GM18526 (cell line): ENCODE data around the gene CPT2.

Experiments used
- POLR2A ChIP-seq: IDR thresholded peaks from 3 replicates; pipeline ENCODE4 v1.6.1; 2011; ENCODE audit not compliant: insufficient read length; ENCODE audit errors: extremely low read depth

The CPT2 gene

DNA sequence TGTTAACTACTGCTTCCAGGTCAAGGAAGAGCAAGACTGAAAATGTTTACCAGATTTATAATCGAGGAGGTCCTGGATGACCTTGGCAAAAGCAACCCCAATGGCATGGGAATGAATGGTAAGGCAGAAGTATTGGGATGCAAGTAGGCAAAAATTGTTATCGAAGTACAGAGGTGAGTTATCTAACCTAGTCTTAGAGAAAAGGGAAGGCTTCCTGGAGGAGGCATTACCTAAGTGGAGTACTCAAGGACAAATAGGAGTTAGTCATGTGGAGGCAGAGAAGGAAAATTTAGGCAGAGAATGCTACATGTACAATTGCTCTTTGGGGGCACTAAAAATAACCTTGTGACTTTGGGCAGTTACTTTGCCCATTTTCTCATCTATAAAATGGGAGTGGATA lies 45.2 kb downstream of the CPT2 start:
- no peak for TF ChIP-seq POLR2A

DNA sequence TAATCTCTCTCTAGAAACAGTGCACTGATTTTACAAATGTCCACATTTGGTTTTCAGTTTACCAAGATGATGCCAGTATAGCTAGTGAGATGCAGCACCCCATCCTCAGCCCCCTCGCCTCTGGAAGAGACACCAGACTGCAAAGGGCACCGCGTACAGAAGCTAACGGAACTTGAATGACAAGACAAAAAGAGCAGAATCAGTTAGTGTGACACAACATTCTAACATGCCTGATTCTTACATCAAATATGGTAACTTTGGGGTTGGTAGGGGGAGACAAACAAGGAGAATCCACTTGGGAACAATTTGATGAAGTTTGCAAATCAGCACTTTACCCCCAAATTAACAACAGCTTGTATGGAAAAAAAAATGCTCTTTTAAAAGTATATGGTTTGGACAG lies 45.8 kb downstream of the CPT2 start:
- no peak for TF ChIP-seq POLR2A

DNA sequence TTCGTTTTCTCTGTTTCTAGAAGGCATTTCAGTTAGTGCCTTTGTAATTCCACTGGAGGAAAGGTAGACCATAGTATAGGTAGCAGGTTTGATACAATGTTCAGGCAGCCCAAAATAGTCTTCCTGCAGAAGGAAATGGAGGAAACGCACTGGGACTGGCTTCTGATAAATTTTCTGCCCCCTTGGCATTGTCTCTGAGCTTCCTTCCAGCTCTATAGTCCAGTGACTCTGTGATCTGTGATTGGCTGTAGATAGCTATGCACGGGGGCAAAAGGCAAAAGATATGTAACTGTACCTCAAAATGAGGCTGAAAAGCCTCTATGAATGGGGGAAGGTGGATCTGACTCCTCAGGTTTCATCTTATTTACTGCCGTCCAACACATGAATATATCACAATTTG lies 47.5 kb downstream of the CPT2 start:
- no peak for TF ChIP-seq POLR2A

DNA sequence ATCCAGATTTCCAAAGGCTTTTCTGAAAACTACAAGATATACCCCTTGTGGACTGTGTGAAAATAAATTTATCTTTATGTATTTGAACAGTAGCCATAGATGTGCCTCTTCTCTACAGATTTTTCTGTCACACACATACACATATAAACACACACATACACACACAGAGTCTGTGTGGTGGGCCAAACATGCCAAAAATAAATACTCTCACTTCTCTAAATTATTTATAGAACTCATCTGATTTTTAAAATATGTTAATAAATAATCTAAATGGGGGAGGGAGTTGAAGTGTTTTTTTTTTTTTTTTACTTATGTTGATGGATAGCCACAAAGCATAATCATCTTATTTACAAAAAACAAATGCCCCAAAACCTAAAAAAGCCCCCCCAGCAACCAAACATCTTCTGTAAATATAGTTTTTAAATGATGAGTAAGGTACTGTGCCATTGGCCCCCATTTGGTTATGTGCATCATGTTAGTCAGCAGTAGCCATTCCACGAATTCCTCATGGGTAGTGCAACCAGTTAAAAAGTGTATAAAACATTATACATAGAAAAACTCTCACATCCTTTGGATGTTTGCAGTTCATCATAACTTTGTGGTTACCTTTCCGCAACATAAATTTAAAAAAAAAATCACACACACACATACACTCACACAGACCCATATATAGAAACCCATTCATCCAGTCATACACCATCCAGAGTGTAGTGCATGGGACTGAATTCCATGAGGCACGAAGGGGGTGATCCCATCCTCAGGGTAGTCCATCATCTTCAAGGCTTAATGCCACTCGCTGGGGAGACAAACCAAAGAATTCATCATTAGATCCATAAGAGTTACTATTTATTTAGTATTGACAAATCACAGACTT lies 49.9 kb downstream of the CPT2 start:
- TF ChIP-seq POLR2A, result no peak

DNA sequence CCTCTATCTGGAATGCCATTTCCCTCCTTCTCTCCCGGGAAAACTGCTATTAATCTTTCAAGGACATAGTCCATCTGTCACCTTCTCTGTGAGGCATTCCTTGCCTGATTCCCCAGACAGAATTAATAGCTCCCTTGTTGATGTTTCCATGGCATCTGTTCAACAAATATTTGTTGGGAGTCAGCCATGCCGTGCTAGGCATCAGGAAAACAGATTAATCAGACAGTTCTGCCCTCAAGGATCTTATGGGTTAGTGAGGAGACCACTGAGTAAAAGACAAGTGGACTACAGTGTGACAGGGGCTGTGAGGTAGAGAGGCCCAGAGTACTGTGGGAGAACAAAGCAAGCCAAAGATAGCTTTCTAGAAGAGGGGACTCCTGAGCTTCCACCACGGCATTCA lies 53.1 kb downstream of the CPT2 start:
- no peak for TF ChIP-seq POLR2A

DNA sequence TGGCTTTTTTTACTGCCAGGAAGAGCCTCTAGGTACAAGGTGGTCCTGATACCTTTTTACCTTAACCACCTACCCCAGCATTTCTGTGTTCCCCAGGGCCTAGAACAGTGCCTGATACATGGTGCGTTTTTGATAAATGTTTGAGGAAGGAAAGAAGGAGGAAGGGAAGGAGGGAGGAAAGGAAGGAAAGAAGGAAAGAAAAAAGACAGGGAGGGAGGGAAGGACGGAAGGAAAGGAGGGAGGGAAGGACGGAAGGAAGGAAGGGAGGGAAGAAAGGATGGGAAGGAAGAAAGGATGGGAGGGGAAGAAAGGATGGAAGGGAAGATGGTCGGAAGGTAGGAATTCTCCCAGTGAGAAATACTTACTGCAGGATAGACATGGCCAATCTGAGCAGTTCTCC lies 53.7 kb downstream of the CPT2 start:
- TF ChIP-seq POLR2A, result no peak

DNA sequence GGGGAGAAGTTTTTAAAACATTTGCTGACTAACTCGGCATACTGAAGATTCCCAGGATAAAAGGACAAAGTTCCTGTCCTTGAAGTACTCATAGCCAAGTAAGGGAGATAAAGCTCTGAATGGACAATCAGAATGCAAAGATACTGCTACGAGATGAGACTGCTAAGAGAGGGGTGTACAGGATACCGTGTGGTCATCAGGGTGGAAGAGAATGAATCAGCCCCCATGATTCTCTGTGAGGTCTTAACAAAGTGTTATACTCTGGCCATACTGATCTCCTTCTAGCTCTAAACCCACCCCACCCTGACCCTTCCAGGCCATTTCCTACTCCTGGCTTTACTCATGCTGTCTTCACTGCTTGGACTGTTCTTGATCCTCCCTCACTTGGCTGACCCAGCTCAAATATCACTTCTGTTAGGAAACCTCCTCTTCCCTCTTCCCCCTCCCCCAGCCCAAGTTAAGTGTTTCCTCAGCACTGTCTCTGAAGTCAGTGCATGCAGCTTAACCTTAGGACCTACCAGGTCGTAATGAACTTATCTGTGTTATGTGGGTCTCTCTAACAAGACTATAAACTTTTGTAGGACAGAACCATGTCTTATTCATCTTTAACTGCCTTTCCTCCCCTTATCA lies 57.5 kb downstream of the CPT2 start:
- TF ChIP-seq POLR2A, result no peak

DNA sequence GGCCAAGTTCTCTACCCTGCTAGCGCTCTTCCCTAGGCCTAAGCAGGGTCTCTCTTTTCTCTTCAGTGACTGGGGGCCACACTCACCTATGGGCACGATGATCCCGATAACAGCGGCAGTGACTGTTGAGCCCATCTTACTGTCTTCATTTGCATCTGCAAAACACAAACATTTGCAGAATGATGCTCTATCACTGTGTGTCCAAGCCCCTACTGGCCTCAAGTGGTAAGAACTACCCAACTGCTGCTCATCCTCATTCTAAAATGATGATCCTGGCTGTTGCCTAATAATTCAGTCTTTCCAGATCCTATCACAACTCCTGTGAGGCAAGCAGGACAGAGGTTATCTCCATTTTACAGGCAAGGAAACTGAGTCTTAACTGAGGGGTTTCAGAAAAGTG lies 58.4 kb downstream of the CPT2 start:
- no peak for TF ChIP-seq POLR2A

DNA sequence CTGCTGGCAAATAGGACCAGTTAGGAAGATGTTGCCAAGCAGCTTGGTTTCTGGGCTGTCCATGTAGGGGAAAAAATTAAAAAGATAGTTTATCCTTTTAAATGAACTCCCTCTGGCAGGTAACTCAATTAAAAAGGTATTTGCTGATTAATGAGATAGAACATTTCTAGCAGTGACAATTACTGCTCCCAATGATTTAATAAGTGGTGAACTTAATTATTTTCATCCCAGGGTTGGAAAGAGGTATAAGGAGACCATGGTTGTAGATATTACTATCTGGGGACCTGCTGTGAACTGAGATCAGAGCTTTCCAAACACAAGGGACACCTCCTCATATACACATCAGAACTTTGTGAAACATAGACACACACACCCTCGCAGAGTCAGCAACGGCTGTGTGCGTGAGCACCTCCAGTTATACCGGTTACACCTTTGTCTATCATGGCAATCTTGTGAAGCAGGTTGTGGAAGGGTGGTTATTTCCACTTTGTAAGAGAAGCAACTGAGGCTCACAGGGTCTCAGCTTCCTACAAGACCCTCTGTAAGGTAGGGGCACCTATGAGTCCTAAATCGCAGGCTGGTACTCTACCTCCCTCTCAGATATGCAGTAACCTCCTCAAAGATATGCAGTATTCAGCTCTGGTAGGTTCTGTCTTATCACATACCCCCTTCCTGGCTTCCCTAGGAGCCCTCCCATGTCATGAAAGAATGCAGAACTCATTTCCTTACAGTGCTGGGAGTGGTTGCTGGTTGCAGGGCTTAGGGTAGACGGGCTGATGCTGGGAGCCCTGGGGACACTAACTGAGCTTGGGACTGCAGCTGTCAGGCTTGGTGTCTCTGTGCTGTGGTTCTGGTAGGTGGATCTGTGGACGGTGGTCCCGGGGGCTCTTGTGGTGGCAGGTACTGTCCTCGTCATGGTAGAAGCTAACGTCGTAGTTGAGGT lies 60.2 kb downstream of the CPT2 start:
- TF ChIP-seq POLR2A, result no peak

DNA sequence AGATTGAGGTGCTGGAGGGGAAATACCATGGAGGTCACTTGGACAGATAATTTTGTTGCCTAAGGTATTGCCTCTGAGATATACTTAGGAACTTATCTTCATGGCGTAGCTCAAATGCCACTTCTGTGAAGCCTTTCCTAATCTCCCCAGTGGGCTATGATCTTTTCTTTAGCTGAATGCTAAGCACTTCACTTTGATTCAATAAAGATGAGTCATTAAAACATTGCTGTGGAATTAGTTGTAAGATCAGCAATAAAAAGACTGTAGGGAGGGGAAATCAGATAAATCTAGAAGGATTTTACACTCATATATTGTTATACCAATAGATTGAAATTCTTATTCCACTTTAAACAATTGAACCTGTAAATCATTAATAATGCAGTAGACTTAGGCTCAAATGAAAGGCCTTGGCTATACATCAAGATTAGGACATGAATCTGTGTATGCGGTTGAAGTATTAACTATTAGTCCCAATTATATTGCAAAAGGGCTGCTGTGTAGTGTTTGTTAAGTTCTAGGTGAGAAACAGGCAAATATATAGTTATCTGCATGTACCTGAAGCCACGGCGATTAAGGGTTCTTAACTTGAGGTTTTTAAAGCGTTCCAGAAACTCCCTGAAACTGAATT lies 60.9 kb downstream of the CPT2 start:
- no peak for TF ChIP-seq POLR2A

DNA sequence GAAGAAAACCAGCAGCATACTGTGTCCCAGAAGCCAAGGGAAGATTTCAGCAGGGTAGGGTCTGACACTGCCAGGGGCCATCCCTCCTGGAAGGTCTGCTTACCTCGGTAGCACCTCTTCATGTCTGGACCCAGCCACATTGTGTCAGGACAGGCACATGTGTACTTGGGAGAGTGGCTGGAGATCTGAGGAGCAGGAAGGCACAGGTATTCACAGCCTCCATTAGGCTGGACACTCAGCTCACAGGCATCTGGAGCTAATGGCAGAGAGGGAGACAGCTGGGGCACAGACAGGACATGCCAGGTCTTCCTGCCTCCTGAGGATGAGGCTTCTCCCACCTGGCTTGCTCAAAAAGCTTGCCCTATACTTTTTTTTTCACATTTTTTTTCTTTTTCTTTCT lies 61.6 kb downstream of the CPT2 start:
- TF ChIP-seq POLR2A, result no peak

DNA sequence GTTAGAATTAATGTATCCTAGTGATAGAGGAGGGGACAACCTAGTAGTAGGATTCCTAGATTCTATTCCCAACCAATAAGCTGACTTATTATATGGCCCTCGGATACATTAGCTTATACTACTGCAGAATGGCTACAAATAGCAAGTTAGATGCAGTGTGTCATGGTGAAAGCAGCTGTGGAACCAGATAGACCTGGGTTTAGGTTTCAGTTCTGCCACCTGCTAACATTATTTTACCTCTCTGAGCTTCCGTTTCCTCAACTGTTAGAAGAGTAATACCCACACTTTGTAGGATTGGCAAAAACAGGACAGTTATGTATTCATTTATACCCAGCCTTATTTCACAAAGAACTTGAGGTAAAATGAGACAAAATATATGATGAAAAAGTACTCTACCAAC lies 63.3 kb downstream of the CPT2 start:
- TF ChIP-seq POLR2A, result no peak

DNA sequence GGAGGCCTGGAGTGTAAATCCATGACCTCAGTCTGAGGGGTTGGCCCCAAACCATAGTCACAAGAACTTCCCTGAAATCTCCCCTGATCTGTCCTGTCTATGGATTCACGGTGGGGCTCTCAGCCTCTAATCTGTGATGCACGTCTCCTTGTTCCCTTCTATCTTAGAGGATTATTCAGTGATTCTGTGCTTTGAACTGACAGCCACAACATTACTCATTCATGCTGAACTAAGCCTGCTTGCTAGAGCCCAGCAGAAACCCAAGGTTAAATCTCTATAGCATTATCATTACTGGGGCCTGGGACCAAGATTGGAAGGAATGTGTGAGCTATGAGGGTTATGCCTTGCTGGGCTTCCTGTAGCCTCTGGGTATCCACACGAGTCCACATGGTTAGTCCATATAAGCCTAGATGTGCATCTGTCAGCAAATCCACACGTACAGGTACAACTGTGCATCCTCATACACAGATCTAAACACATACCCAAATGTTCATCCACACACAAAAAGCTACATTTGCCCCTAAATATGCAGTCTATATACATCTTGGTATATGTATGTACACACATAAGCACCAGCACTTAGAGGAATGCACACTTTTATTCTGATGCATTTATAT lies 64.1 kb downstream of the CPT2 start:
- no peak for TF ChIP-seq POLR2A

DNA sequence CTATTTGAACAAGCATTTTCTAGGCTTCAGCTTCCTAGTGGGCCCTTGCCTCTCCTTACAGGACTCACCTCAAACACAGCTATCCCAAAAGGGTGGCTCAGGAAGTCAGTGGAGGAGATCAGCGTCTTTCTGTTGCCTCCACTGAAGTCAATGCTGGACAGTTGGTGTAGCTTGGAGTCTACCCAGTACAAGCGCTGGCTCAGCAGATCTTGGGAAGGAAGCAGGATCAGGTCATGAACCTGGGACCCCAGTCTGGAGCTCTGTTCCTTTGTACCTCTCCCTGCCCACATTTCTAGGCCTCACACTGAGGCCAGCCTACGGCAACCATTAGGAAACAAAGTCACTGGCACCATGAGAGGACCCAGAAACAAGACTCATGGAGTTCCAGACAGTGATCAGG lies 65.4 kb downstream of the CPT2 start:
- TF ChIP-seq POLR2A, result no peak
